AG09309 (cell line): ENCODE measurements around the gene UCK1.

ENCODE experiments used
- DNase-seq: peaks from one replicate; pipeline ENCODE4 v3.0.0-alpha.2; 2010; ENCODE audit warnings: low read depth
- H3K4me3 ChIP-seq: 2 replicates; pipeline ENCODE4 v1.5.1; 2011; ENCODE audit warnings: mild to moderate bottlenecking, low read depth, low read length, moderate library complexity; ENCODE audit not compliant: control insufficient read depth
- CTCF ChIP-seq: IDR thresholded peaks from 2 replicates; pipeline ENCODE4 v1.5.1; 2011; ENCODE audit warnings: mild to moderate bottlenecking, low read depth, low read length, inconsistent platforms; ENCODE audit not compliant: insufficient read depth, control insufficient read depth; ENCODE audit errors: missing control alignments

Gene UCK1

GRCh38 chr9:131487001-131487400, 44.1 kb downstream of the UCK1 start:
- no peak for TF ChIP-seq CTCF
- DNase-seq, result no peak

GRCh38 chr9:131485728-131486422, 45.2 kb downstream of the UCK1 start:
- DNase-seq, result no peak
- no peak overlapping the region for H3K4me3 ChIP-seq

More at GRCh38 chr9:131487001-131487400, 44.1 kb downstream of the UCK1 start:
- H3K4me3 ChIP-seq, result no peak overlapping the region

GRCh38 chr9:131485206-131485605, 45.9 kb downstream of the UCK1 start:
- TF ChIP-seq CTCF, result no peak
- DNase-seq, result no peak
- H3K4me3 ChIP-seq, result no peak overlapping the region

More at GRCh38 chr9:131485728-131486422, 45.2 kb downstream of the UCK1 start:
- TF ChIP-seq CTCF, result no peak

- no peak for TF ChIP-seq CTCF
- H3K4me3 ChIP-seq, result no peak overlapping the region
- DNase-seq, result no peak
These were observed 46.4 kb downstream of the UCK1 start for GRCh38 chr9:131484560-131485185.

GRCh38 chr9:131484051-131484445, 47.0 kb downstream of the UCK1 start:
- H3K4me3 ChIP-seq, result no peak overlapping the region
- no peak for DNase-seq
- no peak for TF ChIP-seq CTCF

- no peak overlapping the region for H3K4me3 ChIP-seq
- no peak for TF ChIP-seq CTCF
- no peak for DNase-seq
These were observed 47.6 kb downstream of the UCK1 start for GRCh38 chr9:131483319-131484050.
